HepG2 (cell line): ENCODE data around the gene SCAMP3. TPM values are rescaled to one million over a fixed set of nuclear protein-coding genes. Genes with fewer than 3 reads are reported as not detected.

Experiments used
- ATAC-seq: fragments of 200-7000 bp; cut with Tn5 transposase; 3 replicates; pipeline ENCODE4 v1.9.1; 2020; ENCODE audit warnings: mild to moderate bottlenecking, moderate library complexity
- BruUV-seq: library from RNA; stranded (reverse); fragments of 400-500 nt; replicated peaks from 2 replicates; lab custom pipeline; 2021; lab: Mats Ljungman, UMichigan
- CTCF ChIA-PET: fragments of 300-600 bp; formaldehyde crosslinking; extraction: SDS; loops from one replicate; lab custom pipeline; 2021; ENCODE audit warnings: low total read pairs, inconsistent platforms, low intra/inter-chr PET ratio; lab: Yijun Ruan, JAX
- POLR2A ChIA-PET: fragments of 350-600 bp; sonication (Branson Sonifier 250); formaldehyde crosslinking; loops from one replicate; lab custom pipeline; 2020; ENCODE audit warnings: antibody characterized with exemption, inconsistent platforms; lab: Yijun Ruan, JAX
- DNase-seq: peaks from one replicate; pipeline ENCODE4 v3.0.0-alpha.2; 2015; ENCODE audit warnings: low spot score
- FAIRE-seq: peaks from 3 replicates; lab custom pipeline; 2011; peaks lifted over from hg19 to GRCh38; lab: Jason Lieb, UNC
- H2AFZ ChIP-seq: one replicate; pipeline ENCODE4 v1.6.1; 2011; ENCODE audit warnings: low read length, inconsistent platforms
- H3K27ac ChIP-seq: fragments of 300-600 bp; 3 replicates; pipeline ENCODE4 v1.8.0; 2011; ENCODE audit warnings: mixed run types, mild to moderate bottlenecking, mixed read lengths, low read length, inconsistent platforms; ENCODE audit not compliant: insufficient read depth; ENCODE audit errors: extremely low read length
- H3K27me3 ChIP-seq, 2 experiments: fragments of 200-600 bp in 1 of 2; 2 replicates in 1 of 2; 3 replicates in 1 of 2; pipeline versions ENCODE4 v1.6.0 to v1.8.0; 2011; ENCODE audit warnings: low read length in 2 of 2, mild to moderate bottlenecking in 2 of 2, moderate library complexity in 2 of 2, inconsistent platforms in 1 of 2; ENCODE audit not compliant: insufficient read depth in 2 of 2, control insufficient read depth in 1 of 2
- H3K36me3 ChIP-seq, 2 experiments: fragments of 200-600 bp in 1 of 2; replicated peaks in 1 of 2; 2 replicates in 1 of 2; 3 replicates in 1 of 2; pipeline versions ENCODE4 v1.5.1 to v1.8.0; 2011; ENCODE audit warnings: low read length in 2 of 2, inconsistent platforms in 1 of 2; ENCODE audit not compliant: insufficient read depth in 2 of 2, control insufficient read depth in 1 of 2
- H3K4me1 ChIP-seq: 2 replicates; pipeline ENCODE4 v1.5.1; 2012; ENCODE audit warnings: low read length, inconsistent platforms; ENCODE audit not compliant: insufficient read depth
- H3K4me2 ChIP-seq: 2 replicates; pipeline ENCODE4 v1.6.0; 2011; ENCODE audit warnings: low read depth, low read length, inconsistent platforms
- H3K4me3 ChIP-seq, 3 experiments: fragments of 200-600 bp in 1 of 3; sonication (generic), shearing (Covaris generic) in 1 of 3; replicated peaks in 1 of 3; 2 replicates each; pipeline ENCODE4 v1.5.1; 2011 to 2016; ENCODE audit warnings: low read length in 3 of 3, inconsistent platforms in 2 of 3, low read depth in 2 of 3, mild to moderate bottlenecking in 2 of 3, control low read depth in 1 of 3, mixed read lengths in 1 of 3; ENCODE audit not compliant: insufficient read depth in 1 of 3
- H3K79me2 ChIP-seq: one replicate; pipeline ENCODE4 v1.6.1; 2011; ENCODE audit warnings: low read length, inconsistent platforms; ENCODE audit not compliant: insufficient read depth
- H3K9ac ChIP-seq: 2 replicates; pipeline ENCODE4 v1.6.0; 2011; ENCODE audit warnings: mild to moderate bottlenecking, low read depth, low read length, inconsistent platforms; ENCODE audit not compliant: insufficient read depth
- H3K9me3 ChIP-seq: 2 replicates; pipeline ENCODE4 v1.5.1; 2012; ENCODE audit warnings: mild to moderate bottlenecking, low read length
- H4K20me1 ChIP-seq: 2 replicates; pipeline ENCODE4 v1.6.0; 2011; ENCODE audit warnings: inconsistent platforms, mild to moderate bottlenecking, low read length, moderate library complexity; ENCODE audit not compliant: insufficient read depth
- GPN1 ChIP-seq: sonication (generic); formaldehyde crosslinking; IDR thresholded peaks from 2 replicates; pipeline ENCODE4 v1.5.1; 2020; ENCODE audit warnings: missing genetic modification reagents, borderline replicate concordance
- NBN ChIP-seq: fragments of 450-650 bp; conservative IDR thresholded peaks from 2 replicates; pipeline ENCODE4 v1.6.1; 2017
- NFRKB ChIP-seq: fragments of 450-650 bp; IDR thresholded peaks from 2 replicates; pipeline ENCODE4 v1.6.1; 2017
- NONO ChIP-seq, 2 experiments: fragments of 450-650 bp in 1 of 2; sonication (generic) in 1 of 2; formaldehyde crosslinking in 1 of 2; IDR thresholded peaks in 1 of 2; conservative IDR thresholded peaks in 1 of 2; 2 replicates each; pipeline versions ENCODE4 v1.6.1 to v1.8.0; 2017 to 2022; ENCODE audit warnings: mild to moderate bottlenecking in 1 of 2, missing genetic modification reagents in 1 of 2, moderate library complexity in 1 of 2
- SMAD3 ChIP-seq: sonication (generic); formaldehyde crosslinking; IDR thresholded peaks from 2 replicates; pipeline ENCODE4 v1.4.0; 2020; ENCODE audit warnings: missing genetic modification reagents
- SP2 ChIP-seq: sonication (generic); formaldehyde crosslinking; IDR thresholded peaks from 2 replicates; pipeline ENCODE4 v1.5.1; 2020; ENCODE audit warnings: mild to moderate bottlenecking, missing genetic modification reagents
- STAT5B ChIP-seq: sonication (generic); formaldehyde crosslinking; IDR thresholded peaks from 2 replicates; pipeline ENCODE4 v1.4.0; 2020; ENCODE audit warnings: missing genetic modification reagents
- TEAD2 ChIP-seq: sonication (generic); formaldehyde crosslinking; IDR thresholded peaks from 2 replicates; pipeline ENCODE4 v1.9.0; 2021; ENCODE audit warnings: missing genetic modification reagents
- ZNF430 ChIP-seq: sonication (generic); formaldehyde crosslinking; IDR thresholded peaks from 2 replicates; pipeline ENCODE4 v1.9.0; 2021; ENCODE audit warnings: mild to moderate bottlenecking, missing genetic modification reagents
- ZNF501 ChIP-seq: sonication (generic); formaldehyde crosslinking; IDR thresholded peaks from 2 replicates; pipeline ENCODE4 v1.5.1; 2020; ENCODE audit warnings: mild to moderate bottlenecking, moderate library complexity, missing genetic modification reagents
- WGBS: methylation state at CpG from one replicate; pipeline ENCODE4 v1.1.6; 2017; ENCODE audit warnings: low lambda C conversion rate; 5-methylcytosine and 5-hydroxymethylcytosine counted together
- in situ Hi-C: cut with HindIII; loops from 2 replicates; pipeline ENCODE4 v1.10.0; 2017; ENCODE audit warnings: low pct_unique_long_range_greater_than_20kb; ENCODE audit not compliant: extremely low pct_ligation_motif_present
- intact Hi-C: fragments of 100-400 bp; cut with micrococcal nuclease; formaldehyde crosslinking; loops from one replicate; pipeline ENCODE4 v1.10.0; 2022; ENCODE audit not compliant: unreplicated experiment
- polyA plus RNA-seq, 8 experiments: library from polyadenylated mRNA; depleted of rRNA in 3 of 8; stranded (reverse) in 7 of 8; unstranded in 1 of 8; fragments of >200 nt; fragmentation: Illumina TruSeq in 4 of 8; extraction: Trizol in 4 of 8; gene quantifications; 2 replicates each; pipeline versions ENCODE4 v1.2.1 to v1.2.3, GENCODE V29; 2011 to 2016; ENCODE audit warnings: low read depth in 4 of 8, missing spikeins in 1 of 8, mixed read lengths in 1 of 8; ENCODE audit not compliant: insufficient read depth in 1 of 8
- total RNA-seq, 5 experiments: library from RNA; depleted of rRNA; stranded (reverse); fragments of >200 nt; fragmentation: Illumina TruSeq; extraction: Trizol; gene quantifications; 2 replicates each; pipeline ENCODE4 v1.2.3, GENCODE V29; 2016; ENCODE audit warnings: low read depth in 1 of 5
- TF ChIP-seq, protein P1 (sequence below): sonication (generic); formaldehyde crosslinking; IDR thresholded peaks from 2 replicates; pipeline ENCODE4 v1.4.0; 2020; ENCODE audit warnings: missing genetic modification reagents, low read depth, mild to moderate bottlenecking, borderline replicate concordance
- TF ChIP-seq, protein P2 (sequence below): sonication (generic); formaldehyde crosslinking; IDR thresholded peaks from 2 replicates; pipeline ENCODE4 v1.5.1; 2020; ENCODE audit warnings: mild to moderate bottlenecking, moderate library complexity, missing genetic modification reagents

The SCAMP3 gene
- total and polyA plus RNA-seq, 2 of the 13 experiments (the other 11 are each of a cell fraction or from before 2014, with no cell fraction given) = 46.8 to 83.3 TPM

DNA sequence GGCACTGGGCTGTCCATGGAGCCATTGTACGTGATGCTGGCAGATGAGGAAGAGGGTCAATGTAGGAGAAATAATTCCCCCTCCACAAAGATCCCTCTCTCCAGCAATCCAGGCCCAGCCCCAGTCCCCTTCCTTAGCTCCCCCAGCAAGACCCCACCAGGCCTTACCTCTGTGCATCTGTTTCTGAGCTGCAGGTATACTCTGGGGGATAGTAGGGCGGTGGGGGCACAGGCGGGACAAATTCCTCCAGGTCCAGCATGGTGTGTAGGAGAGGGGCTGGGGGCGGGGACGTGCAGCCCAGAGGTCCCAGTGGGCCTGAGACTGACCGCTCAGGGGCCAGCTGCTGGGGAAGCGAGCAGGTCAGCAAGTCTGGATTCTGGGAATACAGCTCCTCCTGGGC lies 10.6 kb downstream of the SCAMP3 start:
- WGBS = 78% methylated on average over 3 of the region's 7 CpGs
- ChIA-PET POLR2A (interaction anchor here (0.9 to 3.0 kb wide), 13 partner anchors 8 to 311 kb away, joined by 3 to 24 read pairs (median 6); partner anchors contain the start of genes ASH1L, CLK2, FDPS and SCAMP3), CTCF (interaction anchor here (0.9 to 4.0 kb wide), 5 partner anchors 45 to 340 kb away, joined by 3 to 71 read pairs (median 14); partner anchors contain the start of gene FDPS)
- ATAC-seq (no peak), DNase-seq (no peak), FAIRE-seq (no peak)
- Histone ChIP-seq H3K79me2 (peaks cover 8% of the 10 kb centered on the region), H3K4me3 (peak overlapping the region in 1 of 3 experiments; percentile 41; a peak in 2 of 6 replicates), H3K4me2 (peak overlapping the region; percentile 68), H3K9me3 (no peaks in the 10 kb centered on the region), H3K36me3 (peaks cover 1 to 9% of the 10 kb centered on the region in 2 experiments; a peak in 2 of 5 replicates), H3K4me1 (peaks cover 45% of the 10 kb centered on the region), H3K27me3 (no peaks in the 10 kb centered on the region), H2AFZ (no peak overlapping the region), H3K9ac (peak overlapping the region; percentile 0; the same call in 1 of the 2 replicates), H3K27ac (peak overlapping the region; percentile 71), H4K20me1 (no peaks in the 10 kb centered on the region)
- BruUV-seq = no TSS peak
- intact Hi-C loops (loop anchor here (2.0 kb wide), 2 partner anchors 45 to 339 kb away; partner anchors contain the start of gene THBS3), in situ Hi-C loops (loop anchor here (10.0 kb wide), 1 partner anchor 53 kb away; the partner anchor contains the start of genes FDPS and PKLR)
- TF ChIP-seq NONO (IDR thresholded peaks at IDR 0.05) (no peak), NONO (CRISPR knock-in tag; conservative IDR thresholded peaks at IDR 0.05) (0 out of 2 replicates have a peak, but pooled peaks have one; percentile 7), ZNF430 (CRISPR knock-in tag) (no peak), SMAD3 (CRISPR knock-in tag) (no peak), SP2 (CRISPR knock-in tag) (0 out of 2 replicates have a peak, but pooled peaks have one; percentile 20), STAT5B (no peak), NBN (no peak), NFRKB (no peak), ZNF501 (0 out of 2 replicates have a peak, but pooled peaks have one; percentile 4), TEAD2 (CRISPR knock-in tag) (no peak), GPN1 (CRISPR knock-in tag) (no peak)
- TF ChIP-seq, protein P1, sequence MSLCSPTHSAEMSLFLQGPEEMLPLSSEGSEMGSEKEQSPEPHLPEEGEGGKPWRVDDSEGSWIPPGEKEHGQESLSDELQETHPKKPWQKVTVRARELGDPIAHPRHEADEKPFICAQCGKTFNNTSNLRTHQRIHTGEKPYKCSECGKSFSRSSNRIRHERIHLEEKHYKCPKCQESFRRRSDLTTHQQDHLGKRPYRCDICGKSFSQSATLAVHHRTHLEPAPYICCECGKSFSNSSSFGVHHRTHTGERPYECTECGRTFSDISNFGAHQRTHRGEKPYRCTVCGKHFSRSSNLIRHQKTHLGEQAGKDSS (CRISPR knock-in tag) = no peak
- TF ChIP-seq, protein P2, sequence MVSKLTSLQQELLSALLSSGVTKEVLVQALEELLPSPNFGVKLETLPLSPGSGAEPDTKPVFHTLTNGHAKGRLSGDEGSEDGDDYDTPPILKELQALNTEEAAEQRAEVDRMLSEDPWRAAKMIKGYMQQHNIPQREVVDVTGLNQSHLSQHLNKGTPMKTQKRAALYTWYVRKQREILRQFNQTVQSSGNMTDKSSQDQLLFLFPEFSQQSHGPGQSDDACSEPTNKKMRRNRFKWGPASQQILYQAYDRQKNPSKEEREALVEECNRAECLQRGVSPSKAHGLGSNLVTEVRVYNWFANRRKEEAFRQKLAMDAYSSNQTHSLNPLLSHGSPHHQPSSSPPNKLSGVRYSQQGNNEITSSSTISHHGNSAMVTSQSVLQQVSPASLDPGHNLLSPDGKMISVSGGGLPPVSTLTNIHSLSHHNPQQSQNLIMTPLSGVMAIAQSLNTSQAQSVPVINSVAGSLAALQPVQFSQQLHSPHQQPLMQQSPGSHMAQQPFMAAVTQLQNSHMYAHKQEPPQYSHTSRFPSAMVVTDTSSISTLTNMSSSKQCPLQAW (CRISPR knock-in tag) = 0 out of 2 replicates have a peak, but pooled peaks have one; percentile 18
